ENCODE measurements around the gene ROBO1. TPM values are rescaled to one million over a fixed set of nuclear protein-coding genes. Genes with fewer than 3 reads are reported as not detected.

Gene ROBO1
- total and polyA plus RNA-seq, 2 of the 13 experiments (the other 11 are each of a cell fraction or from before 2014, with no cell fraction given) = 52.2 to 71.0 TPM

GRCh38 chr3:79354179-79354688 lies 413.6 kb downstream of the ROBO1 start:
- Histone ChIP-seq H4K20me1 (ENCODE audit: insufficient read depth, low read length) (no peaks in the 10 kb centered on the region), H3K9ac (ENCODE audit: insufficient read depth, low read depth, low read length) (no peak overlapping the region), H3K79me2 (ENCODE audit: insufficient read depth, low read length) (no peaks in the 10 kb centered on the region), H3K27ac (ENCODE audit: extremely low read length, insufficient read depth, low read length) (no peak overlapping the region), H2AFZ (ENCODE audit: low read length) (no peak overlapping the region), H3K4me1 (ENCODE audit: insufficient read depth, low read length) (no peaks in the 10 kb centered on the region), H3K36me3 (replicated peaks in 1 of 2; ENCODE audit: control insufficient read depth in 1 of 2, insufficient read depth in 2 of 2, low read length in 2 of 2) (no peaks in the 10 kb centered on the region), H3K4me2 (ENCODE audit: low read depth, low read length) (no peak overlapping the region), H3K9me3 (ENCODE audit: low read length) (no peaks in the 10 kb centered on the region), H3K4me3 (replicated peaks in 1 of 3; ENCODE audit: insufficient read depth in 1 of 3, low read depth in 2 of 3, low read length in 3 of 3) (no peak overlapping the region), H3K27me3 (ENCODE audit: control insufficient read depth in 1 of 2, insufficient read depth in 2 of 2, low read length in 2 of 2) (no peaks in the 10 kb centered on the region)
- BruUV-seq (replicated peaks) = no TSS peak
- TF ChIP-seq ZNF816 (CRISPR knock-in tag; IDR thresholded peaks at IDR 0.05; ENCODE audit: borderline replicate concordance) (no peak), CEBPB (IDR thresholded peaks at IDR 0.05; ENCODE audit: borderline replicate concordance, low read depth, low read length) (0 out of 2 replicates have a peak, but pooled peaks have one; percentile 21)
- CTCF ChIA-PET (ENCODE audit: low intra/inter-chr PET ratio, low total read pairs) = no interaction called here
- intact Hi-C loops (cut with micrococcal nuclease; ENCODE audit: unreplicated experiment) (no loop called here), in situ Hi-C loops (cut with HindIII; ENCODE audit: extremely low pct_ligation_motif_present, low pct_unique_long_range_greater_than_20kb) (loop anchor here (25.0 kb wide), 1 partner anchor 692 kb away; no protein-coding TSS in a partner anchor)
- DNase-seq (ENCODE audit: low spot score) (no peak), ATAC-seq (no peak), FAIRE-seq (no peak)
- 17% methylated on average over 3 of the region's 3 CpGs for WGBS (ENCODE audit: low lambda C conversion rate)
- POLR2A ChIA-PET = no interaction called here

GRCh38 chr3:79351699-79352098 lies 416.1 kb downstream of the ROBO1 start:
- in situ Hi-C loops (cut with HindIII; ENCODE audit: extremely low pct_ligation_motif_present, low pct_unique_long_range_greater_than_20kb) = loop anchor here (25.0 kb wide), 1 partner anchor 689 kb away; no protein-coding TSS in a partner anchor
- DNase-seq (ENCODE audit: low spot score) (no peak), ATAC-seq (no peak), FAIRE-seq (no peak)
- Histone ChIP-seq H4K20me1 (ENCODE audit: insufficient read depth, low read length) (no peaks in the 10 kb centered on the region), H3K36me3 (replicated peaks in 1 of 2; ENCODE audit: control insufficient read depth in 1 of 2, insufficient read depth in 2 of 2, low read length in 2 of 2) (no peaks in the 10 kb centered on the region), H3K4me1 (ENCODE audit: insufficient read depth, low read length) (no peaks in the 10 kb centered on the region), H3K4me3 (replicated peaks in 1 of 3; ENCODE audit: insufficient read depth in 1 of 3, low read depth in 2 of 3, low read length in 3 of 3) (no peak overlapping the region), H3K79me2 (ENCODE audit: insufficient read depth, low read length) (no peaks in the 10 kb centered on the region), H3K27me3 (ENCODE audit: control insufficient read depth in 1 of 2, insufficient read depth in 2 of 2, low read length in 2 of 2) (no peaks in the 10 kb centered on the region), H3K9ac (ENCODE audit: insufficient read depth, low read depth, low read length) (no peak overlapping the region), H3K9me3 (ENCODE audit: low read length) (no peaks in the 10 kb centered on the region), H2AFZ (ENCODE audit: low read length) (no peak overlapping the region), H3K27ac (ENCODE audit: extremely low read length, insufficient read depth, low read length) (no peak overlapping the region), H3K4me2 (ENCODE audit: low read depth, low read length) (no peak overlapping the region)
- WGBS (ENCODE audit: low lambda C conversion rate) = 1% methylated on average over 2 of the region's 2 CpGs
- CTCF ChIA-PET (ENCODE audit: low intra/inter-chr PET ratio, low total read pairs) = no interaction called here
- TF ChIP-seq ZNF766 (CRISPR knock-in tag; IDR thresholded peaks at IDR 0.05; ENCODE audit: borderline replicate concordance) = no peak
- no peak for TF ChIP-seq ZNF484 (CRISPR knock-in tag; IDR thresholded peaks at IDR 0.05; ENCODE audit: borderline replicate concordance, low read depth)
- TF ChIP-seq DMAP1 (CRISPR knock-in tag; IDR thresholded peaks at IDR 0.05) = no peak
- no peak for TF ChIP-seq ZNF33A (CRISPR knock-in tag; IDR thresholded peaks at IDR 0.05; ENCODE audit: borderline replicate concordance)
- intact Hi-C loops (cut with micrococcal nuclease; ENCODE audit: unreplicated experiment) = no loop called here
- no TSS peak for BruUV-seq (replicated peaks)
- POLR2A ChIA-PET = no interaction called here
